CD8-positive, alpha-beta memory T cell (primary cell): ENCODE measurements around the gene GALNT10. TPM values are rescaled to one million over a fixed set of nuclear protein-coding genes. Genes with fewer than 3 reads are reported as not detected.
A peak's percentile ranks its signal among the peaks of the same experiment; 100 is the strongest.

ENCODE experiments used
- CTCF ChIA-PET: fragments of 350-600 bp; sonication (Branson Sonifier 250); formaldehyde crosslinking; loops from one replicate; lab custom pipeline; 2021; ENCODE audit warnings: antibody characterized with exemption; lab: Charles Lee
- POLR2A ChIA-PET: fragments of 350-600 bp; sonication (Branson Sonifier 250); formaldehyde crosslinking; loops from one replicate; lab custom pipeline; 2021; ENCODE audit warnings: antibody characterized with exemption; lab: Charles Lee
- DNase-seq, 5 donors: peaks; one replicate each; pipeline versions ENCODE4 v3.0.0 to v3.0.0-alpha.2; 2020 to 2022; ENCODE audit warnings: mixed read lengths in 1 of 5
- H3K27ac ChIP-seq: one replicate; pipeline ENCODE4 v1.7.0; 2013; ENCODE audit warnings: low read depth, mild to moderate bottlenecking, low read length, moderate library complexity
- H3K27me3 ChIP-seq: 2 replicates; pipeline ENCODE4 v1.7.0; 2013; ENCODE audit warnings: low read length, mild to moderate bottlenecking; ENCODE audit not compliant: insufficient read depth, poor library complexity, severe bottlenecking
- H3K36me3 ChIP-seq: 2 replicates; pipeline ENCODE4 v1.7.0; 2013; ENCODE audit warnings: mild to moderate bottlenecking, low read length, moderate library complexity; ENCODE audit not compliant: insufficient read depth
- H3K4me1 ChIP-seq: 2 replicates; pipeline ENCODE4 v1.7.0; 2013; ENCODE audit warnings: mild to moderate bottlenecking, low read length, moderate library complexity; ENCODE audit not compliant: insufficient read depth
- H3K4me3 ChIP-seq: 2 replicates; pipeline ENCODE4 v1.7.0; 2013; ENCODE audit warnings: mild to moderate bottlenecking, low read length
- H3K9me3 ChIP-seq: 2 replicates; pipeline ENCODE4 v1.7.0; 2013; ENCODE audit warnings: mild to moderate bottlenecking, low read length
- H3K27ac Mint-ChIP-seq, 8 donors: one replicate each; pipeline ENCODE4 v1.8.0; 2020 to 2021; ENCODE audit warnings: mixed read lengths in 8 of 8, mild to moderate bottlenecking in 6 of 8, inconsistent platforms in 3 of 8, moderate library complexity in 3 of 8
- H3K27me3 Mint-ChIP-seq, 2 donors: one replicate each; pipeline ENCODE4 v1.8.0; 2020 to 2021; ENCODE audit warnings: mixed read lengths in 2 of 2, mild to moderate bottlenecking in 1 of 2, moderate library complexity in 1 of 2
- H3K36me3 Mint-ChIP-seq, 3 donors: one replicate each; pipeline ENCODE4 v1.8.0; 2020 to 2021; ENCODE audit warnings: mixed read lengths in 3 of 3, inconsistent platforms in 1 of 3, mild to moderate bottlenecking in 1 of 3
- H3K4me1 Mint-ChIP-seq, 3 donors: one replicate each; pipeline ENCODE4 v1.8.0; 2020 to 2021; ENCODE audit warnings: mixed read lengths in 3 of 3, inconsistent platforms in 1 of 3, mild to moderate bottlenecking in 1 of 3
- H3K4me3 Mint-ChIP-seq, 7 donors: one replicate each; pipeline ENCODE4 v1.8.0; 2020 to 2021; ENCODE audit warnings: mixed read lengths in 7 of 7, mild to moderate bottlenecking in 6 of 7, moderate library complexity in 4 of 7, inconsistent platforms in 2 of 7
- H3K9me3 Mint-ChIP-seq, 5 donors: one replicate each; pipeline ENCODE4 v1.8.0; 2020 to 2022; ENCODE audit warnings: mixed read lengths in 5 of 5, mild to moderate bottlenecking in 3 of 5, moderate library complexity in 2 of 5, inconsistent platforms in 1 of 5
- polyA plus RNA-seq: library from polyadenylated mRNA; unstranded; fragments of 300-500 nt; fragmentation: Illumina TruSeq; gene quantifications from one replicate; pipeline ENCODE4 v1.2.3, GENCODE V29; 2021
- total RNA-seq, 2 experiments: library from RNA; stranded (reverse); gene quantifications; one replicate each; pipeline ENCODE4 v1.2.3, GENCODE V29; 2021

The GALNT10 gene
- total and polyA plus RNA-seq, 3 experiments from 2014 or later = 27.6 to 32.1 (median 28.0) TPM

DNA sequence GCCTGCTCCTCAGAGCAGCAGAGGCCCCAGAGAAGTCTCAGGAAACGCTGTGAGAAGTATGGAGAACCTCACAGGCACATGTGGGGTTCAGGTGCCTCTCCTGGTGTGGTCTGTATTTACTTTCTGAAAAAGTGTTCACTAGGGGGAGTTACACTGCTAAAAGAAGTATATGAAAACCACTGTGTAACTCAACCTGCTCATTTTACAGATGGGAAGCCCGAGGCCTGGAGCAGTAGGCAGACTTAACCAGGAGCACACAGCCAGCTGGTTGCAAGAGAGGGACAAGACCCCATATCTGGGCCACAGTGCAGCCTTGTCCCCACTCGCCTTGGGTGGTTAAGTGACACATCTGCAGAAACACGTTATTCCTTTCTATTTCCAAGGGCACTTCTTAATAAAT is 142.5 kb downstream of the GALNT10 start:
- Mint-ChIP-seq H3K9me3 (no peaks in the 10 kb centered on the region), H3K4me3 (no peak overlapping the region), H3K27me3 (no peaks in the 10 kb centered on the region), H3K36me3 (peaks cover 12 to 93% (median 43%) of the 10 kb centered on the region in 3 donors), H3K4me1 (no peaks in the 10 kb centered on the region), H3K27ac (peak overlapping the region in 2 of 8 donors; percentile 42 to 73)
- H3K27me3 ChIP-seq = no peaks in the 10 kb centered on the region
- CTCF ChIA-PET = no interaction called here
- H3K9me3 ChIP-seq = no peaks in the 10 kb centered on the region
- H3K36me3 ChIP-seq = peaks cover 7% of the 10 kb centered on the region
- H3K4me3 ChIP-seq = no peak overlapping the region
- no peak for DNase-seq
- no peak overlapping the region for H3K27ac ChIP-seq
- POLR2A ChIA-PET = no interaction called here
- no peaks in the 10 kb centered on the region for H3K4me1 ChIP-seq

DNA sequence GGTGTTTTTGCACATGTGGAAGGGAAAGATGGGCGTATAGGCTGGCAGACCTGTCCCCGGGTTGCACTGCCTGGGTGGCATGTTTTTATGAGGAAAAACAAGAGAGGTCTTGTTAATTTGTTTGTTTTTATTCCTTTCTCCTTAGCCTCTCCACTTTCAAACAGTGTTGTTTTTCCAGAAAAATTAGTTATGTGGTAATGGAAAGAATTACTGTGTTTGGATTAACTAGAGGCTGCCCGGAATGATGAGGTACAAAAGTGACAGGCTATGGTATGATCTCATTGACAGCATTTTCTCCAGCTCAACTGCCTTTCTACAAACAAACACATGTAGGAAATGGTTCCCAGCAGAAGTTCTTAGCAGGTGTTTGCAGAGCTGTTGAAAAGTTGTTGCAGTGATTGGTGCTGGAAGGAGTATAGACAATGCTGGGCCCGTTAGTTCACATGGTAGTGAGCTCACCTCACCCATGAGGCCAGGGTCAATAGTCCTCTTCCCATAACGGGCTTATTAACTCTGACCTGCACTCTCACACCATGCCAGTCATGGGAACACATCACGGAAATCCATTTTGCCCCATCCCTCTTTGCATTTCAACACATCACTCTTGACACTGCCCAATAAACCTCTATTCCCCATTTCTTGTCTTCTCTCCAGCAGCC is 144.0 kb downstream of the GALNT10 start:
- no peaks in the 10 kb centered on the region for H3K4me1 Mint-ChIP-seq
- CTCF ChIA-PET = no interaction called here
- DNase-seq = no peak
- no peaks in the 10 kb centered on the region for H3K9me3 ChIP-seq
- H3K36me3 Mint-ChIP-seq = peaks cover 12 to 94% (median 50%) of the 10 kb centered on the region in 3 donors
- H3K9me3 Mint-ChIP-seq = no peaks in the 10 kb centered on the region
- no peak overlapping the region for H3K27ac Mint-ChIP-seq
- H3K27ac ChIP-seq = no peak overlapping the region
- H3K4me3 Mint-ChIP-seq = no peak overlapping the region
- H3K4me3 ChIP-seq = no peak overlapping the region
- no peaks in the 10 kb centered on the region for H3K27me3 Mint-ChIP-seq
- H3K4me1 ChIP-seq = no peaks in the 10 kb centered on the region
- no peaks in the 10 kb centered on the region for H3K27me3 ChIP-seq
- H3K36me3 ChIP-seq = peaks cover 7% of the 10 kb centered on the region
- POLR2A ChIA-PET = no interaction called here

DNA sequence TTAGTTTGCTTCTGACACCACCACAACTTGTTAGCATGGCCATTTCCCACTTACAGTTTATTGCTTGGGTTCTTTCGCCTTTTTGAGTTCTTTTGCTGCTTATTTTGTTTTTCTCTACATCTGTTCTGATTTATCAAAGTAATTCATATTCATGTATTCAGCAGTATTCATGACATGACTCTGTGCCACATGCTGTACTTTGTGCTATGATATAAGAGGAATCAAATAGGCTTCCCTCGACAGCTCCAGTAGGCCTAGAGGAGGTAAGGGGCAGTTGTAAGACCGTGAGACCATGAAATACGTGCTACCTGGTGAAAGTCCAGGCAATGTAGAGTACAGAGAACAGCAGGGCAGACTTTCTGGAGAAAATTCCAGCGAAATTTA is 144.5 kb downstream of the GALNT10 start:
- POLR2A ChIA-PET = no interaction called here
- CTCF ChIA-PET = no interaction called here
- H3K27me3 Mint-ChIP-seq = no peaks in the 10 kb centered on the region
- no peaks in the 10 kb centered on the region for H3K9me3 Mint-ChIP-seq
- Histone ChIP-seq H3K9me3 (no peaks in the 10 kb centered on the region), H3K4me3 (no peak overlapping the region), H3K27ac (no peak overlapping the region), H3K4me1 (no peaks in the 10 kb centered on the region), H3K36me3 (peaks cover 6% of the 10 kb centered on the region), H3K27me3 (no peaks in the 10 kb centered on the region)
- peaks cover 12 to 94% (median 47%) of the 10 kb centered on the region in 3 donors for H3K36me3 Mint-ChIP-seq
- no peak overlapping the region for H3K4me3 Mint-ChIP-seq
- DNase-seq = no peak
- H3K27ac Mint-ChIP-seq = no peak overlapping the region
- no peaks in the 10 kb centered on the region for H3K4me1 Mint-ChIP-seq

DNA sequence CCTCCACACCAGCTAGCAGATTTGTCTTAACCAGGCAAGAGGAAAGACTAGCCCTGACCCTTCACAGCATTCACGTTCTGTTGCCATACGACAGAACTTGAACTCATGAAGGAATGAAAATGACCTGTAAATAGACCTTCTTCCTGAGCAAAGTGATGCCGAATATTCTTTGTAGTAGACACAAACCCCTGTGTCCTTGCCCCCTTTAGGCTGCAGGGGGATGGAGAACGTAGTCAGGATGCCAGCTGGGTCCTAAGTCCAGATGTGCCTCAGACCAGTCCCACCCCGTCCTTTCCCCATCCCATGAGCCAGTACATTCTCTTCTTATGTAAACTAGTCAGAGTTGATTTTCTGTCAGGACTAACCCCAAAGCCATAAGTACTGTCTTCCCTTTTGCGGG is 151.1 kb downstream of the GALNT10 start:
- Histone ChIP-seq H3K27me3 (no peaks in the 10 kb centered on the region), H3K36me3 (no peaks in the 10 kb centered on the region), H3K4me3 (no peak overlapping the region), H3K4me1 (no peaks in the 10 kb centered on the region), H3K9me3 (no peaks in the 10 kb centered on the region), H3K27ac (no peak overlapping the region)
- Mint-ChIP-seq H3K27me3 (no peaks in the 10 kb centered on the region), H3K4me1 (peaks cover 0 to 6% (median 3%) of the 10 kb centered on the region in 3 donors), H3K4me3 (no peak overlapping the region), H3K36me3 (peaks cover 9 to 48% (median 20%) of the 10 kb centered on the region in 3 donors), H3K9me3 (no peaks in the 10 kb centered on the region), H3K27ac (peak overlapping the region in 2 of 8 donors; percentile 16 to 88)
- CTCF ChIA-PET = no interaction called here
- DNase-seq = no peak
- POLR2A ChIA-PET = no interaction called here

DNA sequence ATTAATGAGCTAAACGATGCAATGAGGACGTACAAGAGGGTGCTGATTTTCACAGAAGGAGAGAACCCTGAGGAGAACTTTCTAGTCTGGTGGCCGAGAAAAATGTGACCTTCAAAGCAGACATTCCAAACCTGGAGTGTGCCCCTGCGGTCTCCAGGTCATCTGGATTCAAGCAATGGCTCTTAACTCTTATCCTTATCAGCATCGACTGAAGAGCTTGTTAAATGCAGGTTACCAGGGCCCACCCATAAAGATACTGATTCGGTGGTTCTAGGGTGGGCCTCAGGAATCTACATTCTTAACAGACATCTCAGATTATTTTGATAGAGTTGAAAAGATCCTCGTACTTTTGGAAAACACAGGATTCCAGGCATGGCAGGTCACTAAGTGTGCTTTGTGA is 151.7 kb downstream of the GALNT10 start:
- ChIA-PET POLR2A (no interaction called here), CTCF (no interaction called here)
- DNase-seq = no peak
- H3K4me3 Mint-ChIP-seq = no peak overlapping the region
- H3K4me3 ChIP-seq = no peak overlapping the region
- no peaks in the 10 kb centered on the region for H3K4me1 ChIP-seq
- no peaks in the 10 kb centered on the region for H3K9me3 Mint-ChIP-seq
- H3K36me3 ChIP-seq = no peaks in the 10 kb centered on the region
- H3K27ac ChIP-seq = no peak overlapping the region
- H3K27me3 Mint-ChIP-seq = no peaks in the 10 kb centered on the region
- H3K36me3 Mint-ChIP-seq = peaks cover 8 to 42% (median 18%) of the 10 kb centered on the region in 3 donors
- H3K9me3 ChIP-seq = no peaks in the 10 kb centered on the region
- H3K27me3 ChIP-seq = no peaks in the 10 kb centered on the region
- H3K4me1 Mint-ChIP-seq = peaks cover 0 to 8% (median 3%) of the 10 kb centered on the region in 3 donors
- peak overlapping the region in 2 of 8 donors; percentile 21 to 53 for H3K27ac Mint-ChIP-seq

DNA sequence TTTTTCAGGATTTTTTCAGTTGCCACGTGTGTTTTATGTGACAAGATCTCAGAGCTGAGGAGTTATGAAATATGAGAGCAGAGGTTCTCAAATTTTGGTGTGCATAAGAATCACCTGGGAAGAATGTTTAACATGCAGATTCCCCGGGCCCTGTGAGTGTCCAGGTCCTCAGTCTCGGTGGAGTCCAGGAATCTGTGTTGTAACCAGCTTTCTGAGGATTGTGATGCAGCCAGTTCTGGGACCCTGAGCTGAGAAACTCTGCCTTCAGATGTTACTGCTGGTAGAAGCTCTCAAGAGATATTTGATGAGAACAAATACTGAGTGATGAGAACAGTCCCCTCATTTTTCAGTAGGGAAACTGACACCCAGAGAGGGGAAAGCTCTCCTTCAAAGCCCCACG is 152.4 kb downstream of the GALNT10 start:
- Histone ChIP-seq H3K4me1 (no peaks in the 10 kb centered on the region), H3K9me3 (no peaks in the 10 kb centered on the region), H3K27me3 (no peaks in the 10 kb centered on the region), H3K36me3 (no peaks in the 10 kb centered on the region), H3K27ac (no peak overlapping the region), H3K4me3 (no peak overlapping the region)
- H3K9me3 Mint-ChIP-seq = no peaks in the 10 kb centered on the region
- ChIA-PET CTCF (no interaction called here), POLR2A (no interaction called here)
- no peaks in the 10 kb centered on the region for H3K27me3 Mint-ChIP-seq
- H3K27ac Mint-ChIP-seq = no peak overlapping the region
- H3K4me1 Mint-ChIP-seq = peaks cover 0 to 8% (median 3%) of the 10 kb centered on the region in 3 donors
- peaks cover under 1 to 36% (median 12%) of the 10 kb centered on the region in 3 donors for H3K36me3 Mint-ChIP-seq
- no peak overlapping the region for H3K4me3 Mint-ChIP-seq
- no peak for DNase-seq

DNA sequence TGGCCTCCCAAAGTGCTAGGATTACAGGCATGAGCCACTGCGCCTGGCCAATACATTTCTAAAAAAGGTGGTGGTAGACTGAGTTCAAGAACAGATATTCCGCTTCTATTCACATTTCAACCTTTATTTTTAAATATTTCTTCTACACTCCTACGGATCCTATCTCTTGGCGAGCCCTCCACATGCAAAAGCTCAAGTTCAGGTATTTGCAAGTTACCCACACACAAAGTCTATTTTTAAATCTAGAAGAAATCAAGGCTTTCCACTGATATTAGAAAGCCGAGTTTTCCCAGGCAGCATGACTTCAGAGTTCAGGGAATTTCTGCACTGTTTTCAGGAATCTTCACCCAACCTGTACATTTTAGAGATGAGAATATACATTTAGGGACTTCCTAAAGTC is 153.9 kb downstream of the GALNT10 start:
- no peak for DNase-seq
- Mint-ChIP-seq H3K36me3 (peaks cover 0 to 28% (median 4%) of the 10 kb centered on the region in 3 donors), H3K4me1 (peaks cover 0 to 8% (median 3%) of the 10 kb centered on the region in 3 donors), H3K9me3 (no peaks in the 10 kb centered on the region), H3K27me3 (no peaks in the 10 kb centered on the region), H3K4me3 (no peak overlapping the region), H3K27ac (no peak overlapping the region)
- CTCF ChIA-PET = no interaction called here
- H3K36me3 ChIP-seq = no peaks in the 10 kb centered on the region
- H3K4me3 ChIP-seq = no peak overlapping the region
- H3K27ac ChIP-seq = no peak overlapping the region
- H3K4me1 ChIP-seq = no peaks in the 10 kb centered on the region
- POLR2A ChIA-PET = no interaction called here
- H3K9me3 ChIP-seq = no peaks in the 10 kb centered on the region
- H3K27me3 ChIP-seq = no peaks in the 10 kb centered on the region

DNA sequence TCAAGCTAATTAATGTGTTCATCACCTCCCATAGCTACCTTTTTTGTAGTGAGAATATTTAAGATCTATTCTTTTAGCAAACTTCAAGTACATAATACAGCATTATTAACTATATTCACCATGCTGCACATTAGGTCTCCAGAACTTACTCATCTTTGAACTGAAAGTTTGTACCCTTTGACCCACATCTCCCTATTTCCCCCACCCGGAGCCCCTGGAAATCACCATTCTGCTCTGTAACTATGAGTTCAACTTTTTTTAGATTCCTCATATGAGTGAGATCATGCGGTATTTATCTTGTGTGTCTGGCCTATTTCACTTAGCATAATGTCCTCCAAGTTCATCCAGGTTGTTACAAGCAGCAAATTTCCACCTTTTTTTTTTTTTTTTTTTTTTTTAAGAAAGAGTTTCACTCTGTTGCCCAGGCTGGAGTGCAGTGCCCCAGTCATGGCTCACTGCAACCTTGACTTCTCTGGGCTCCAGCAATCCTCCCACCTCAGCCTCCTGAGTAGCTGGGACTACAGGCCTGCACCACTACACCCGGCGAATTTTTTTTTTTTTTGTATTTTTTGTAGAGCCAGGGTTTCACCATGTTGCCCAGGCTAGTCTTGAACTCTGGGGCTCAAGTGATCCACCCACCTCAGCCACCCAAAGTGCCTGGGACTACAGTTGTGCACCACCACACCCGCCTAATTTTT is 154.9 kb downstream of the GALNT10 start:
- Histone ChIP-seq H3K27ac (no peak overlapping the region), H3K36me3 (no peaks in the 10 kb centered on the region), H3K4me1 (no peaks in the 10 kb centered on the region), H3K27me3 (no peaks in the 10 kb centered on the region), H3K4me3 (no peak overlapping the region), H3K9me3 (no peaks in the 10 kb centered on the region)
- Mint-ChIP-seq H3K36me3 (peaks cover 0 to 26% (median 4%) of the 10 kb centered on the region in 3 donors), H3K4me3 (no peak overlapping the region), H3K27me3 (no peaks in the 10 kb centered on the region), H3K27ac (peak overlapping the region in 2 of 8 donors; percentile 44 to 51), H3K9me3 (no peaks in the 10 kb centered on the region), H3K4me1 (peaks cover 0 to 8% (median 3%) of the 10 kb centered on the region in 3 donors)
- DNase-seq = no peak
- POLR2A ChIA-PET = no interaction called here
- CTCF ChIA-PET = no interaction called here
